Esophagus mucosa (tissue), 1 donor: Measurements from ENCODE around the gene GPR152. TPM values are rescaled to one million over a fixed set of nuclear protein-coding genes. Genes with fewer than 3 reads are reported as not detected.

Experiments used
- ATAC-seq: fragments of 200-7000 bp; cut with Tn5 transposase; one replicate; pipeline ENCODE4 v1.9.1; 2020
- total RNA-seq: library from RNA; stranded (reverse); gene quantifications from one replicate; pipeline ENCODE4 v1.2.4, GENCODE V29; 2023
- donor health status: DM: yes; HTN: yes; CAD: no.

GPR152 gene
- total RNA-seq, 1 donor from 2014 or later, result not detected

DNA sequence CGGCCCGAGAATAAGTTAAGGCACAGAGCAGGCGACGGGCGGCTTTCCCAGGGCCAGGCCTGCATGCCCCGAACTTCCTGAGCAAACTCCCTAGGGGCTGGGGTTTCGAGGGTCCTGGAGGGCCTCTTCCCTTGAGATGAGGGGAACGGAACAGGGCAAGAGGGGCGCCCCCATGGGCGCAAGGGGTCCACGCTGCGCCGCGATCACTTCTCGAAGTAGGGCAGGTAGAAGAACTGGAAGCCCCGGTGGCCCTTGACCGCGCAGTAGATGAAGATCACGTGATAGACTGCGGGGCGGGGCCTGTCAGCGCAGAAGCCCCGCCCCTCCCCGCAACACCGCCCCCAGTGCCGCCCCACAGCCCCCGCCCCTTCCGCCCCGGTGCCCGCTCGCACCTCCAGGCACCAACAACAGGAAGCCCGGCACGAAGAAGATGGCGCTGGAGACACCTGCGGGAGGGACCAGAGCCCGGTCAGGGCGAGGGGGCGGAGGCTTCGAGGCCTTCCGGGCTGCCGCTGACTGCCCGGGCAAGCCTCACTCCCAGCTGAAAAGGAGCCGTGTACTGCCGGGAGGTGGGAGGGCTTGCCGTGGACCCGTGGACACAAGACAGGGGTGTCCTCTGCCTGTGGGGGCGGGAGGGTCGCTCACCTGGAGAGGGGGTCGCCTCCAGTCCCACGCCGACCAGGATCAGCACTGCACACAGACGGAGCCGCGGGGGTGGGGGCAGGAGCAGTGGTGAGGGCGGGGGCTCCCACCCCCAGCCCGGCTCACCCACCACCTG, 12.1 kb upstream of the GPR152 start:
- ATAC-seq, result peak; percentile 74

DNA sequence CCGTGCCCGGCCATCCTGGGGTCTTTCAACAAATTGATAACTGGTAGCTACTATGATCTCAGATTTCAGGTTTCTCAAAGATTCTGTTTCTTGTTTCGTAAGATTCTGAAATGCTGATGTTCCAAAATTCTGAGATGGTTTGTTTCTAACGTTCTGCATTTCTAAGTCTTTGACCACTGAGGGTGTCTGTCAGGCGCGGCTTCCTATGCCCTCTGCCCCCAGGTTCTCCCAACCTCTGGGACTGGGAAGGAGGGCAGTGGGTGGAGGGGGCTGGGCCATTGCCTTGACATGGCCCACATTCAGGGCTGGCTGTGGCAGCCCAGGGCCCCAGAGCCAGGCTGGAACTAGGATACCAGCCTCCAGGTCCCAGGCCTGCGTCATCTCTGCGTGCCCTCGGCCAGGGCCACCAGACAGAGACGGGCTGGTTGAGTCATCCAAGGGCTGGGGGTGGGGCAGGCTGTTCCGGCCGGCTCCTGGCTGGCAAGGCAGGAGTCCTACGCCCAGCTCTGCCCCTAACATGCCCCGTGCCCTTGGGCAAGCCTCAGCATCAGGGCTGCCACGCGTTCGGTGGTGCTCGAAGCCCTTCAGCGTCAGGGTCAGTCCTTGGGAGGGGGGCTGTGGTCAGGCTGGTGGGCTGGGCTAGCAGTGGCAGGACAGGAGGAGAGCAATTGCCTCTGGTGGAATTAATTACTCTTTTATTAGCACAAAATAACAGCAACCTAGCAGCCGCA, 11.3 kb upstream of the GPR152 start:
- ATAC-seq, result peak; percentile 83

DNA sequence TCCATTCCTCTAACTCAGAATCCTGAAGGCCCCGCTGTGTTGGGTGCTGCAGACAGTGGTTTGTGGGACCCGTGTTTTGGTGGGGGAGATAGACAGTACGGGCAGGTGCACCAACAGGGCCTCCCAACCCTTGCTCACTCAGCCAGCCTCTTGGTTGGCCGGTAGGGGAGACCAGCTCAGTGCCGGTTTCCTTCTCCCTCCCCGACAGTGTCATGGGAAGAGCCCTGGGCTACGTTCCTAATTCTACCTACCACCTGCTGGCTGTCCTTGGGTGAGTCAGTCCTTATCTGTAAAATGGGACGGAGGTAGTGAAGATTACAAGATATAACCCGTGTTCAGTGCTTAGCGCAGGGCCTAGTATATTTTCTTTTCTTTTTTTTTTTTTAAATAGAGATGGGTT, 10.7 kb upstream of the GPR152 start:
- no peak for ATAC-seq

DNA sequence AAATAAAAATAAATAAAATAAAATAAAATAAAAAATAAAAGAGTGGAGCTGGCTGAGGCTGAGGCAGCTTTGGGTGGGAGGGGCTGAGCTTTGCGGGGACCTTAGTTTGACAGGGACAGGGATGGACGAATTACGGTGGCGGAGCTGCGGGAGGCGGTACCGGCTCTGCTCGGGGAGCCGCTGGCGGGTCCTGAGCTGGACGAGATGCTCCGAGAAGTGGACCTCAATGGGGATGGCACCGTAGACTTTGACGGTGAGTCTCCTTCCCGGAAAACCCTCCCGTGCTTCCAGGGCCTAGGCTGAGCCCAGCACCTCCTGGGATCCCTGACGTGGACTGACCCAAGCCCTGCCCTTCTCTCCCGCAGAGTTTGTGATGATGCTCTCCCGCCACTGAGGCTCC, 5.7 kb upstream of the GPR152 start:
- no peak for ATAC-seq

DNA sequence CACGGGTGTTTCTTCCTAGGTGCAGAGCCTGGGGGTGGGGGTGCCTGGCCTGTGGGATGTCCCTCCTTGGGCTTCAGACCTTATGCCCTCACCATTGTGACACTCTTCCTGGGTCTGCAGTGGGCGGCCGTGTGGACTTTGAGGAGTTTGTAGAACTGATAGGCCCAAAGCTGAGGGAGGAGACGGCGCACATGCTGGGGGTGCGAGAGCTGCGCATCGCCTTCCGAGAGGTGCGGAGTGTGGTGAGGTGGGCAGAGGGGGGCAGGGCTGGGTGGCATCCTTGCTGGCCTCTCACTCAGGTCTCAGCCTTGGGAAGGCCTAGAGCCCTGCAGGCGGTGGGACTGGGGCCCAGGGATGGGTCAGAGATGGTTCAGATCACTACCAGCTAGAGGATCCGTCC, 4.9 kb upstream of the GPR152 start:
- ATAC-seq, result no peak

DNA sequence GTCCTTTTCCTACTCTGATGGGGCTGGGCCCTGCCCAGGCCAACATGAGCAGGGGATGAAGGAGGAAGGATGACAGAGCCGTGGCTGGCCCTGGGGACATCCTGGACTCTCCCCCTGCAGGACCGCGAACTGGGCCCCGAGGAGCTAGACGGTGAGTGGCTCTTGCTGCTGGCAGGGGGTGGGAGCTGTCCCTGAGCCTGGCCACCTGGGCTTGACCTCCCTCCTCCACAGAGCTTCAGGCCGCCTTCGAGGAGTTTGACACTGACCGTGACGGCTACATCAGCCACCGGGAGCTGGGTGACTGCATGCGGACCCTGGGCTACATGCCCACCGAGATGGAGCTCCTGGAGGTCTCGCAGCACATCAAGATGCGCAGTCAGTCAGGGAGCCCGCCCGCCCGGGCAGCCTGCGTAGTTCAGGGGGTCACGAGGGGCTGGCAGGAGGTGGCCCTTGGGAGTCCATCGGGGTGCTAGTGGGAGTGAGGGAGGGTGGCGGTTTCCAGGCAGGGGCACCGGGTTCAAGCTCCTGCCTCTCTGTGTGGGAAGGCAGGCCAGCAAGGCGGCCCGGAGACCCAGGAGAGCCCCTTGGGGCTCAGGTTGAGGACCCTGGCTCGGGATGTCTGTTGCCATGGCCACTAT, 3.7 kb upstream of the GPR152 start:
- no peak for ATAC-seq

DNA sequence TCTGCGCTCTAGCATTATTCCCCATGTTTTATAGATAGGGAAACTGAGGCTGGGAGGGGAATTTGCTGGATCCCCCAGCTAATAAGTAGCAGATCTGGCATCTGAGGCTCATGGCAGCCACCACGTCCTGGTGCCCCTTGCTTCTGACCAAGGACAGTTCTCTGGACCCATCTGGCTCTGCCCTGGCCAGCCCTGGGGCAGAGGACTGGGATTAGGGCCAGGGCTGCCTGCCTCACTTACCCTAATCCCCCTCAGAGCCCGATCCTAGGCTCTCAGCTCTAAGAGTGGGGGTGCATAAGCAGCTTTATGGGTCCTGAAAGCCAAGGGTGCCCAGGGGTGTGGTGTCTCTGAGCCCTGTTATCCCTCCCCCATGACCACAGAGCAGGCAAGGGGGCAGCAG, 2.5 kb upstream of the GPR152 start, which contains the start of gene CABP4:
Gene CABP4 (plus strand): TSS at position 301 of the 400 bp plus-strand sequence. CDS start 70 bp downstream, at position 371.
- no peak for ATAC-seq

DNA sequence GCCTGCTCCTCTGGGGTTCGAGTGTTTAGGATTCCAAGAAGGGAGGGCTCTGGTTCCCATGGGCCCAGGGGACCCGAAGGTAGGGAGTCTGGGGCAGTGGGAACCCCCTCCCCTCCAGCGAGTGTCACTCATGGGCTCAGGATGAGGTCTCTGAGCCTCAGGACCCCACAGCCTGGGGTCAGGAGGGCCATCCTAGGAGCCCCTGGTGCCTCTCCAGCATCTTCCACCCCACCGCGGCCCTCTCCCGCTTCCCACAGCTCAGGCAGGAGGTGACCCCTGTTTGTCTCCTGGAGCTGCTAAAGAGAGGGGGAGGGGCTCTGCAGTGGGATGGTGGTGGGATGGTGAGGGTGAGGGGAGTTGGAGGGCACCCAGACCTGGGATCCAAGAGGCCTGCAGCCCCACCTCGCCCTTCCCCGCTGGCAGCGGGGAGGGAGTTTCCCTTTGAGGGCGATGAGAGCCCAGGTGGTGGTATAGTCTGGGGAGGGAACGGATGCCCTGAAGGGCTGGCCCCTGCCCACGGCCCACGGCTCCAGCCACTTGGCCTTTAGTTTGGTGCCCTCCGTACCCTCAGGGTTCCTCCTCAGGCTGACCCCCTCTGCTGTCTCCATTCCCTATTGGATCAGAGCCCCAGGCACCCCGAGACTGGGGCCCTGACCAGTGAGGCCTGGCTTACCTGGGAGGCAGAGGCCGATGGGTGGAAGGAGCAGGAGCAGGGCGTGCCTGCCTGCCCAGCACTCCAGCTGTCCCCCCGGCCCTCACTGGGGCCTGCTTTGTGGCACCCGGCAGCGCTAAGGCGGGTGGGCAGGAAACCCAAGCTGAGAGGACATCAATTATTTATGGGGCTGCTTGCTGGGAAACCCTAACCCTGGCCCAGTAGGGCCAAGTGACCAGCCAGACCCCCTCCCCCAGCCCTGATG, 1.5 kb upstream of the GPR152 start:
- no peak for ATAC-seq

DNA sequence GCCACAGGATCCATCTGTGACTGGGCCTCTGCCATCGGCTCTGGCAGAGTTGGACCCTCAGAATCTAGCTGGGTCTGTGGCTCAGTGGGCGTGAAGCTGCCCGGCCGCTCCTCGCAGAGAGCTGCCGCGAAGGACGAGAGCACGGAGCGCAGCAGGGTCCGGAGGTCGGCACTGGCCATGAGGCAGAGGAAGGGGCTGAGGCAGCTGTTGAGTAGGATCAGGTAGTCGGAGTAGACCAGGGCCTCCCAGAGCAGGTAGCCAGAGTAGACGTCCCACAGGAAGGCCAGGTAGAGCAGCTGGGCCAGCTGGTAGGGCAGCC, 912 bp downstream of the GPR152 start:
- ATAC-seq, result no peak

DNA sequence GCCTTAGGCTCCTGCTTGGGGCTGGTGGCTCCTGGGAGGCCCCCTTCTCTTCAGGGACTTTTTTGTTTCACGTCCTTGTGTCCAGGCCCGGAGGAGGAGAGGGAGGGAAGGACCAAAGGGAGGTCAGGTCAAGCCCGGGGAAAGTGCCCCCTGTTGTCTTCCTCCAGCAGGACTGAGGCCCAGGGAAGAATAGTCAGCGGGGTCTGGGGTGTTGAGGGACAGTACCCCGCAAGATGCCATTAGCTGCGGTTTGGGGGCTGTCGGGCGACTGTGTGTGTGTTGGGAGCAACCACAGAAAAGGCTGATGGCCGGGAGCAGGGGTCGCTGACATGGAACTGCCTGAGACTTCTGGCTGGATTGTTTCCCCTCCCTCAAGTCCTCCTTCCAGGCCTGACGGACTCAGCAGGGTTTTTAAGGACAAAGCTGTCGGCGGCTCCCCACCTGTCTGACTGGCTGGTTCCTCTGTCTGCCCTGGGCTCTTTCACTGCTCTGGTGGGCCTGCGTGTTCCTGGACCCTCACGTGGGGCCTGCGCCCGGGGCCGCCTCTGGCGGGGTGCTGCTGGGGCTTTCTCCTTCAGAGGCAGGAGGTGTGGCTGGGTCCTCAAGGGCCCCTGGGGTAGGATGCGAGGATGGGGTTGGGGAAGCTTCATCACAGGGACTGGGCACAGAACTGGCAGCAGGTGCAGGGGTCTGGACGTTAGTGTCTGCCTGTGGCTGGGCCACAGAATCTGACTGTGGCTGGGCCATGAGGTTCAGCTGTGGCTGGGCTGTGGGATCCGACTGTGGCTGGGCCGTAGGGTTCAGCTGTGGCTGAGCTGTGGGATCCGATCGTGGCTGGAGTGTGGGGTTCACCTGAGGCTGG, 1.5 kb downstream of the GPR152 start:
- no peak for ATAC-seq

DNA sequence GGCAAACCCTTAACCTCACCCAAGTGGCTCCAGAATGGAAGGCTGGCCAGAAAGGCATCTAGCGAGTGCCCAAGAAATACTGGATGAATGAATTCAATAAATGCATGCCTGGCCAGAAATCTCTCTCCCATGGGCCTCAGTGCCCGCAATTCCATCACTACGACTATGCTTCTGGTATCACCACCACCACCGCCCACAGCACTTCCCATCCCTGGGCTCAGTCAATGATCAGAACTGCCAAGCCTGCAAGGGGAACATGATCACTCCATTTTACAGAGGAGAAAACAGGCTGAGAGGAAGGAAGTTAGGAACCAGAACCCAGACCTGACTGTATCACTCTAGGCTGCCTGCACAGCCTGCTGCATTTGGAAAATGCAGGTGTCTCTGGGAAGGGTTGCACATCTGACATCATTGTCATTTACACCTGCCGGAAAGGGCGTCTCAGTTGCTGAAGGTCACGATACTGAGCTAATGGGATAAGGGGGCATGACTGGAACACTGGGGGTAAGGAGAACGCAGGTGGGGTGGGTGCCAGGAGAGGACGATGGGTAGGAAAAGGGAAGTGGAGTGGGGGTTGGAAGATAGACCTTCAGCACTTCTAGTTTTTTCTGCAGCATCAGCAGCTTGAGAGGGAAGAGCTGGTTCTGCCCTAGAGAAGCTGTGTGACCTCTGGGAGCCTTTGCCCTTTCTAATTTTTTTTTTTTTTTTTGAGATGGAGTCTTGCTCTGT, 3.2 kb downstream of the GPR152 start:
- ATAC-seq, result no peak

DNA sequence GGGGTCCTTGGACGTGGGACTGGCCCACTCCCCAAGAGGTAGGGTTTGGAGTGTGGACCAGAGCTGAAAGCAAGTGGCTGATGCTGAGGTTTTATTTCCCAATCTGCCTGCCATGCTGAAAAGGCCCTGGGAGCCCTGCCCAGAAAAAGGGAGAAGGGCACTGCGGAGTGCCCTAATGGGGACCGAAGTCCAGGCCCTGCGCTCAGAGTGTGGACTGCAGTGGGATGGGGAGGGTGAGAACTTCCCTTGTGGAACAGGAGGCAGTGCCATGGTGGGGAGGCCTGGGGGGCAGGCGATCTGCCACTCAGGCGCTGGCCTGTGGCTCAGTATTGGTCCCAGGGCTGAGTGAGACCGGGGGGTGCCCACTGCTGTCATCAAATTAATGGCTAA, 4.3 kb downstream of the GPR152 start:
- no peak for ATAC-seq

DNA sequence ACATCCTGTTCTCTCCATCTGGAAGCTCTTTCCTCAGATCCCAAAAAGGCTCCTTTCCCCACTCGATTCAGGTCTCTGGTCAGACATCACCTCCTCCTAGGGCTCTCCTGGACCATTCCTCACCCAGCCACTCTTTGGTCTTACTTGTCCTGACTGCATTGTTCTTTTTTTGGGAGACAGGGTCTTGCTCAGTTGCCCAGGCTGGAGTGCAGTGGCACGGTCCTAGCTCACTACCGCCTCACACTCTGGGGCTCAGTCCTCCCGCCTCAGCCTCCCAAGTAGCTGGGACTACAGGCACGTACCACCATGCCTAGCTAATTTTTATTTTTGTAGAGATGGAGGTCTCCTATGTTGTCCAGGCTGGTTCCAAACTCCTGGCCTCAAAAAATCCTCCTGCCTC, 7.0 kb downstream of the GPR152 start:
- ATAC-seq, result no peak

DNA sequence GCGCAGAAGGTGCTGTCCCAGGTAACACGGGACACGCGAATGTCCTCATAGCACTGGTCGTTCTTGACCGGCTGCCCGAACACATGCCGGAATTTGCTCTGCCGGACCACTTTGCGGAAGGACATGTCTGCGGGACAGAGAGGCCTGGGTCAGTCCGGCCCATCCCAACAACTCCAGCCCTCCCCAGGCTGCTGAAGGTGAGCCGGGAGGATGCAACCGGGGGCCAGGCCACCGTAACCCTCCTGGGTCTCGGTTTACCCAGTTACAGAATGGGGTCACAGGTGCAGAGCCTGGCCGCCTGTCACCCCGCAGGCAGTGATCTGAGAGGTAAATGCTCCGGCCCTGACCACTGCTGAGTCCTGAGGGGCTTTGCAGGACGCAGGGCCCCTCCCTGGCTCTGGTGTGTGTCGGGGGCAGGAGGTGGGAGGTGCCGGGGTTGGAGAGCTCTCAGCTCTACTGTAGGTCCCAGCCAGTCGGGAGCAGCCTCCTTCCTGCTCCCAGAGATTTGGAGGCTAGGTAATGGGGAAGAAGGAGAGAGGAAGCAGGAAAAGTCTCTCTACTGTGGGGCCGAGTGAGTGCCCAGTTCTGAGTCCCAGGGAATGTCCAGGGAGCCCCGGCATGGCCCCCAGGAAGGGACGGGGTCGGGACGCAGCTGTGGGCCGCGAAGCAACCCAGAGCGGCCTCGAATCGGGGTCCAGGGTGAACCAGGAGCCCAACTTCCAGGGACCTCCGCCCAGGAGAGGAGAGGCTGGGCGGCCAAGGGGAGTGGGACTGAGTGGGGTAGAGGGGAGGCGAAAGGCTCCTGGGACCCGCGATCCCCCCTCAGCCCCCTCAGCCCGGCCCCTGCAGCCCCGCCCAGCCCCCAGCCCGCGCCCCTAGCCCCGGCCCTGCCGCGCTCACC, 9.8 kb downstream of the GPR152 start:
- peak; percentile 7 for ATAC-seq

DNA sequence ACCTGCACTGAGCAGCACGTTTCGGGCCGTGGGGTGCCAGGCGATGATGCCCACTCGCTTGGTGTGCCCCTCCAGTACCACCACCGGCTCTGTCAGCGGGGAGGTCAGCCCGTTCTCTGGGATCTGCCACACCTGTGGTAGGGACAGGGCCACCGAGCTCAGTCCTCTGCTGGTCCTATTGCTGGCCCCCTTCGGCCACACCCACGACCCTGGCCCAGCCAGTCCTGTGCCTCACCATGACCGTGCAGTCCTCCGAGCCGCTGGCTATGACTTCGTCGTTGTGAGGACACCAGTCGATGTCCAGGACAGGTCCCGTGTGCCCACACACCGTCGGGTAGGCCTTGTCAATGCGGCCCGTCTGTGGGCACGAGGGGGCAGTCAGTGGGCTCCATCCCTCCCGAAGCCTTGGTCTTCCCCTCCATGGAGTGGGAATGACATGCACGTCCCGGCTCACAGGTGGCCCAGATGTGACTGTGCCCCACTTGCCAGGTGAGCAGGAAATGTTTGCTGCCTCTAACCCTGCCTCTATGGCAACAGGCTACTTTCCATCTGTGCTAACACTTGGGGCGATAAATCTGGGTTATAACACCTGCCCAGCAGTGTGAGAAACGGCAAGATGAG, 10.7 kb downstream of the GPR152 start:
- no peak for ATAC-seq

DNA sequence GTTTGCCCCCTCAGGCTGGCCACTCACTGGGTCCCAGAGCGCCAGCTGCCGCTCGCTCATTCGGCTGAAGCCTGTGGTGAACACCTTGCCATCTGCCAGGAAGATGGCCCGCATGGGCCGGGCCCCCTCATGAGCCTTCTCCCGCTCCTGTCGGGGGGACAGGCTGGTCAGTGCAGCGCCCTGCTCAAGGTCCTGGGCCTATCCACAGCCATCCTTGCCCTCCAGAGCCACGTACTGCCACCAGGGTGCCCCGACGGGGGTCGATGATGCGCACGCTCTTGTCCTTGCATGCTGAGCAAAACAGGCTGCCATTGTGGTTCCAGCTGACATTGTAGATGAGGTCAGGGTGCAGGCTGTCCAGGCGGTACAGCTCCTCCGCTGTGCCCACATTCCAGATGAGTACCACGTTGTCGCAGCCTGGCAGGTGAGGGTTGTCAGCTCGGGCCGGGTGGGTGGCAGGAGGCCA, 11.4 kb downstream of the GPR152 start:
- no peak for ATAC-seq

DNA sequence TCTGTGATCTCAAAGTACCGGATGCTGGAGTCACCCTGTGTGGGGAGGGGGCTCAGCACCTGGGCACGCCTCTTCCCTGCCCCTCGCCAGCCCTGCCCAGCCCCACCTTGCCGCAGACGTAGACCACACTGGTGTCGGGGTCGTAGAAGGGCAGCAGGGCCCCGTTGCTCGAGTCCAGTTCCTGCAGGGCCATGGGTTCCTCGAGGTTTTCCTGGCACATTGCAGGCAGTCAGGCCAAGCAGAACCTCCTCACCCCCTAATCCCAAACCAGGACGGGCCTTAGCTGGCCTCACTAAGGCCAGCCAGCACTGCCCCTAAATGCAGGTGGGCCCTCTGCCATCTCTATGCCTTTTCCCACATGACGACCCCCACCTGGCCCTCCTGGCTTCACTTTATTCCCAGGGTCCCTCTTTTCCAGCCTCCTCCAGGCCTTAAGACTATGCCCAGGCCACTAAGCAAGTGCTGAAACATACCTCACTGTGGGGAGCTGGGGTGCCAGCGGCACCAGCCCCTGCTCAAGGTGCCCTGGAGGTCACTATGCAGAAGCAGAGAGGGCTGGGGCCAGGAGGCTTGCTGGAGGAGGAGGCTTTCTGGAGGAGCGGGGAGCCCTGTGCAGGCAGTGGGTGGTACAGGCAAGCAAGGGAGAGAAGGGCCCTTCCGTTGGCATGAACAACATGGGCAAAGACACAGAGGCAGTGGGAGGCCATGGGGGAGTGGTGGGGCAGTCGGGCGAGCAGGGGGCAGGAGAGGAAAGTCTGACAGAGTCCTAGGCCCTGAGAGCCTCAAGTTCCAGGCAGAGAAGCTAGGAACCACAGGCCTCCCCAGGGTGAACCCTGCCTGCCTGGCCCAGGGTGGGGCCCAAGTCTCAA, 12.1 kb downstream of the GPR152 start:
- no peak for ATAC-seq
